ENCODE data around the gene SLC6A11.

The SLC6A11 gene

DNA sequence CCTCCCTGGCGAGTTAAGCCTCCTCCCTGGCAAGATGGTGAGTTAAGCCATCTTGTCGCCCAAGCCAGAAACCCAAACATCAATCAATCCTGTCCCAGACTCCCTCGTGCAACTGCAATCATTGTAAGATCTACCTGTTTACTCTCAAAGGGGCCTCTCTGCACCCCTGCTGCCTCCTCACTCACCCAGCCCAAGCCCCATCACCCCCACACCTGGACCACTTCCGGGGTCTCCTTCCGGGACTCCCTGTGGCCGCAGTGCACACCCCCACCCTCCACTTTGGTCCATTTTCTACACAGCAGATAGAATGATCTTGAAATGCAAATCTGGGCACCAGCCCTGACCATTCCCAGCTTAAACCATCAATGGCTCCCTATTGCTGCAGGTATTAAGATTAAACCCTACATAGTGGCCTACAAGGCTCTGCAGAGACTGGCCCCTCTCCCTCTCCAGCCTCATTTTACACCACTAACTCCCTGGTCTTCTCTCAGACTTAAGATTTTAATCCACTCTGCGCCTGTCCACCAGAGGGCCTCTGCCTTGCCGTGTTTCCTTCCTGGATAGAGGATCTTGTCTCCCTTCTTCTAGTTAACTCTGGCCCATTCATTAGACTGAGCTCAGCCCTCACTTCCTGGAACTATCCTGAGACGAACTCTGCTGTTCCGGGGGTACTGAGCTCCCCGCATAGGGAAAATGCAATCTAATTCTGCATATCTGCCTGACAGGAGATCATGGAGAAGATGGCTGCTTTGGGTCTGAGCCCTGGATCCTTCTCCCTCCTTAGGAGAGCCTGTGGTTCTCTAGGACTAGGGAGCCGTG lies 134.7 kb downstream of the SLC6A11 start:
- DNase-seq (ENCODE audit: low read depth in 1 of 2, low spot score in 1 of 2) = no peak

- DNase-seq (ENCODE audit: low read depth in 1 of 2, low spot score in 1 of 2) = no peak
These were observed 135.4 kb downstream of the SLC6A11 start for GRCh38 chr3:10951295-10951926.

DNA sequence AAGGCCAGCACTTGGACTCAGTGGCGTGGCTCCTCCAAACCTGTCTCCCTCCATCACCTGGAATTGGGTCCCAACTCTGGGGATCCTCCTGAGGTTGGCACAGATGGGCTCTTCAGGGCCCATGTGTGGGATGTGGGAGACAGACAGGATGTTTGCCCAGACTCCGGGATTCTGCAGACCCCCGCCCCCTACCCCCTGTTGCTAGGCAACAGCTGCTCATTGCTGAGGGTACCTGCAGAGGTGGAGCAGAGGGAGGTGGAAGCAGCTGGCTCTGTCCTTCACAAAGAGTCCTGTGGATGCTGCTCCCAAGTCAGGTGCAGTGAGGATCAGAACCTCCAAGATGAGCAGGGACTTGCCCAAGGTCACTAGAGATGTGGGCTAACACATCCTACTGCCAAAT lies 136.5 kb downstream of the SLC6A11 start:
- DNase-seq (ENCODE audit: low read depth in 1 of 2, low spot score in 1 of 2) = no peak

- no peak for DNase-seq (ENCODE audit: low read depth in 1 of 2, low spot score in 1 of 2)
These were observed 138.7 kb downstream of the SLC6A11 start for GRCh38 chr3:10954740-10955139.

DNA sequence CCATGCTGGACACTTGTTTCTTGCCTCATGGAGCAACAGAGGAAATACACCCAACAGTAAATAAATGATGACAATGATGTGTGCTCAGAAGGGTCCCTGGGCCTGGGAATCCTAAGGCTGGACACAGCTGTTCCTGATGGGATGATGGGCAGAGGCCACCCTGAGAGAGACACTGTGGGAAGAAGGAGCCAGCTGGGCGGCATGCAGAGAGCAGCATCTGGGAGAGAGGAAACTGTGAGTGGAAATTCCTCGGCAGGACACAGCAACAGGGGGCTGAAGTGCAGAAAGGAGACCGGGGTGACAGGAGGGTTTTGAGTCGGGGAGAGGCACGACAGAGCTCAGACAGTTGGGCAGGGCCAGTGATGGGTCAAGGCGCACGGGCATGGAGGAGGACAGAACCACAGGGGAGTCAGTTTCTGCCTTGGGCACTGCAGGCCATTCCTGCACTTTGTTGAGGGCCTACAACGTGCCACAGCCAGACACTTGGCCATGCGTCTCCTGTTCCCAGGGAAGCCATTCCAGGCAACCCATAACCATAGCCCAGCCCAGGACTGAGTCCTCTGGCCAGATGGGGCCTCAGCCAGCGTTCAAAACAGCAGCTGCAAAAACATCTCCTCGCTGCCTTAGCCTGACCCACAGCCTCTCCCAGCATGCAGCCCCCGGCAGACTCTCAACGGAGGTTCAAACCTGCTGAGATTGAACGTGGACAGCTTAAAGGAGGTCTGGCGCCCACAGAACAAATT lies 139.9 kb downstream of the SLC6A11 start:
- no peak for DNase-seq (ENCODE audit: low read depth in 1 of 2, low spot score in 1 of 2)

DNA sequence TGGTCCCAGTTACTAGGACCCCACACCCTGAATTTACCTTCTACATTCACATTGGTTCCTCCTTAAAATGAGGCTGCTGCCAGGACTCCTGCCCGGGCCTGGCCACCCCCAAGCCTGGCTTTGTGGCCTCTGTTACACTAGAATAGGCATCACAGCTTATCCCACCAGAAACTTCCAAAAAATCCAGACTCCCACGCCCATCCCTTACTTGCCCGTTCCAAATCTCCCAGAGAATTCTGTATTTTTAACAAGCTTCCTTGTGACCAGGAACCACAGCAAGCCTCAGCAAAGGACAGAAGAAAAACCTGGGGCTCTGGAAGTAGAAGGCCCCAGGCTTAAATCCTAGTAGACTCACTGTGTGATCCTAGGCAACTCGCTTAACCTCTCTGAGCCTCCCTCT lies 140.5 kb downstream of the SLC6A11 start:
- DNase-seq (ENCODE audit: low read depth in 1 of 2, low spot score in 1 of 2) = no peak

DNA sequence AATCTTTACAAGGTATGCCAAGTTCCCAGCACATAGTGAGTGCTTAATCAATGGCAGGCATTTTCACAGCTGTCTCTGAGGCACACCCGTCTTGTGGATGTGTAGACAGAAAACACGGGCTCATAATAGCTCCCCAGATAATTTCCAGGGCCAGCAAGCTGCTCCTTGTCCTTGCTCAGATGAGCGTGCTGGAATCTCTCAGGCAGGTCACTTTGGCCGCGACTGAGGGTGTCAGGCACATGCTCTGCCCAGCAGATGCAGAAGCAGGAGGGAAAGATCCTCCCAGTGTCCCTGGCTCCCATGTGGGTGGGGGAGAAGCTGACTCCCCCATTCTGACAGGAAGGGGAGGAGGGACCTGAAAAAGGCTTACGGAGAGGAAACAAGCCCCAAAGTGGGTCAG lies 141.0 kb downstream of the SLC6A11 start:
- DNase-seq (ENCODE audit: low read depth in 1 of 2, low spot score in 1 of 2) = no peak

GRCh38 chr3:10957976-10958749 lies 142.1 kb downstream of the SLC6A11 start:
- no peak for DNase-seq (ENCODE audit: low read depth in 1 of 2, low spot score in 1 of 2)

DNA sequence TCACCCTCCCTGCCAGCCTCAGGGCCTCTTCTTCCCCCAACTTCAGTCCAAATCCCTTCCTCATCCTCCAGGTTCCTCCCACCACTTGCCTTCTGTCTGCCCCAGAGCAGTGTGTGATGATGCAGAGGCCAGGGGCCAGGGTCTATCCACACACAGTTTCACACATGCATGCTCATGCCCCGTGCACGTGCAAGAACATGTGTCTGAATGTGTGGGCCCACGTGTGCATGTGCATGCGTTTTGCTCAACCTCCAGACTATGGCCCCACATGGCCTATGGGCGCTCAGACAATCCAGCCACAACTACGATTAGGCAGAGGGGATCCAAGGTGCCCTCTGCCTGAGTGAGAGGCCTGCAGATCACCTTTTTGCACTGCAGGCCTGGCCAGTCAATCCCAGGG lies 144.2 kb downstream of the SLC6A11 start:
- no peak for DNase-seq (ENCODE audit: low read depth in 1 of 2, low spot score in 1 of 2)

DNA sequence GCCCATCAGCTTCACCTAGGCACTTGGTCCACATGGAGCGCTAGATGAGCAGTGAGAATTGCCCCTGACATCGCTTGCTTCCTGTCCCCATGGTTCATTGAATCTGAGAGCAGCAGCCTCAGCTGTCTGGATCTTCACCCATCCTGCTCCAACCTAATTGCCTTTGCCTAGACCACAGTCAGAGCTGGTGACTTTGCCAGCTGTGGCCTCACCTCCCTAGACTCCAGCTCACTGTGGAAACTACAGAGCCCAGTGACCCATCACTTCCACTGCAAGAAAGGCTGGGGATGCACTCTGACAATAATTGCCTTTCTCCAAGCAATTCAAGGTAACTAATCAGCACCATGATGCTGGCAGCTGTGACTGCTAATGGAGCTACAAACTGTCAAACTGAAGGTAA lies 145.9 kb downstream of the SLC6A11 start:
- no peak for DNase-seq (ENCODE audit: low read depth in 1 of 2, low spot score in 1 of 2)

DNA sequence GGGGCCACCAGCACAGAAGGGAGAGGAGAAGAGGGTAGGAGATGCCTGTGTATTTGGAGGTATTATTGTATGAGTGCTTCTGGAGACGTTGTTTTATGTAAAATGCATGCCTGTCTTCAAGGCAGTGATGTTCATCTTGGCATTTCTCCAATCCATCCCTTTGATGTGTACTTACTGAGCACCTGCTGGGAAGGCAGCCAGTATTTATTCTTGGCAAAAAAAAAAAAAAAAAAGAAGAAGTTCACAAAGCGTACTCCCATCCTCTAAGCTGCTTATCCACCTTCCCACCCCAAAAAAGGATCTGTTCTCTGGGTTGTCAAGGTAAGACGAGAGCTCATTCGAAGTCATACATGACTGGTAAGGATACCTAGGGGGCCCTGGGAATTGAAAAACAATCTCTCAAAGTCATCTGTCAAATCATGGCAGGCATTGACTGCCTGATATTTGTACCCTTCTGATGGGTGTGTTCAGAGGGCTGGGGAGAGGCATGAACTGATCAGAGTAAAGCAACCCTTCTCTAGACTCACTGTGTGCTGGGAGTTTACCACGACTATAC lies 146.5 kb downstream of the SLC6A11 start:
- no peak for DNase-seq (ENCODE audit: low read depth in 1 of 2, low spot score in 1 of 2)

GRCh38 chr3:10964537-10965167 lies 148.6 kb downstream of the SLC6A11 start:
- no peak for DNase-seq (ENCODE audit: low read depth in 1 of 2, low spot score in 1 of 2)

DNA sequence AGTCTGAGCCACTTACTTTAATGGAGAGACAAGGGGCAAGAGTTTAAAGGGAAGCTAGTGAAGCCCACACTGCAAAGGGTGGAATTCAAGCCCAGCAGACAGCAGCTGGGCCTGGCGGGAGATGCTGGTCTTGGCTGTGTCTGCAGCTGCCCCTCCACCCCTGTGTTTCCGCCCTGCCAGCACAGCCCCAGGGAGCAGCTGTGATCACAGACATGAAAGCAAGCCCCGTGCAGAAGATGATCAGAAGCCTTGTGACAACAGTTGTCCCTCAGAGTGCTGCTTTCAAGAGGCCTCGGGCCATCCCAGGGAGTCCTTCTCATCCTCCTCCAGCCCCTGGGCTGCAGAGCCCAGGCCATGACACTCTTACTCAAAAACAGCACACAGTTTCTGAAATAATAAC lies 152.4 kb downstream of the SLC6A11 start:
- no peak for DNase-seq (ENCODE audit: low read depth in 1 of 2, low spot score in 1 of 2)

DNA sequence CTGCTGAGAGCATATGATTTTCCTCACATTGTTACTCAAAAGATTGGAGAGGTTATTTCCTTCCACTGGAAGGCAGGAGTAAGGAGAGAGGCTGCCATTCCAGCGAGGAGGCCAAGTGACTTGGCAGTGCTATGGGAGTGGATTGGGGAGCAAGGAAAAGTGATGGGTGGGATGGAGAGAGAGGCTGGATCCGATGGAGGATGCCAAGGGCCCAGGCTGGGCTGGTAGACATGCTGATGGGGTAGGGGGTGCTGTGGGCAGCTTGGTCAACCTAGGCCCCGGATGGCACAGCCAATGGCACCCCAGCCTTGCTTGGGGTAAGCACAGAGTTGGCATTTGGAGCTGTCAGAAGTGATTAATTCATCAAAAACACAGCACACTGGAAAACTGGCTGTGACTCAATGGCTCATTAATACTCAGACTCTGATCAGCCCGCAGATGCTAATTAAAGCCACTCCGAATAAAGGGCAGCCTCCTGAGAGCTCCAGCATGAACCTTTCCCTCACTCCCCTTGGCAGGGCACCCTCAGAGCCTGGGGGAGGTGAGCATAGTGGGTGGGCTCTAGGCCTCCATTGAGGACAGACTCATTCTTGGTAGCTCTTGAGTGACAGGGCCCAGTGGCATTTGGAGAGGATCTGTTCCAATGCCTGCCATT lies 154.4 kb downstream of the SLC6A11 start:
- DNase-seq (ENCODE audit: low read depth in 1 of 2, low spot score in 1 of 2) = no peak

- no peak for DNase-seq (ENCODE audit: low read depth in 1 of 2, low spot score in 1 of 2)
These were observed 156.2 kb downstream of the SLC6A11 start for GRCh38 chr3:10972072-10972782.

DNA sequence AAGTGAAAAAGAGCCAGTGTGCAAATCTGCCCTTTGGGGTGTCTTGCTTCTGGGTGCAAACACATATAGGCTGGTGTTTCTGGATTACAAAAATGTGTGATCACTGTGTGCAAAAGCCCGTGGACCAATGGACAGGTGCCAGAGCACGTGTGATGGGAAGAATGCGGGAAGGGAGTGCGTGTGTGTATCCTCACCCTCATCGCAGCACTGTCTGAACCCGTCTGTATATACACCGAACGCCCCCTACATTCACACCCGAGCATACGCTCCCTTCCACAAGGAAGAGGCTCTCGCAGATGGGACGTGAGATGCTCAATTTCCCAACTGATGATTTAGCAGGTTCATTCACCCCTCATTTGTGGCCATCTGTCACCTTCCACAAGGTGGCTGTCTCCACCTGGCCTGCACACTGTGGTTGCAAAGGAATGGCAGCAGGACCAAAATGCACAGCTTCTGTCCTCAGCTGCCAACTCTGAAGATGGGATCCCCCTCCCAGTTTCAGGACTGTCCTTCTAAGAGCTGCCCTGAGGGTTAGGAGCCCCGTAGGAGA lies 157.1 kb downstream of the SLC6A11 start:
- no peak for DNase-seq (ENCODE audit: low read depth in 1 of 2, low spot score in 1 of 2)

DNA sequence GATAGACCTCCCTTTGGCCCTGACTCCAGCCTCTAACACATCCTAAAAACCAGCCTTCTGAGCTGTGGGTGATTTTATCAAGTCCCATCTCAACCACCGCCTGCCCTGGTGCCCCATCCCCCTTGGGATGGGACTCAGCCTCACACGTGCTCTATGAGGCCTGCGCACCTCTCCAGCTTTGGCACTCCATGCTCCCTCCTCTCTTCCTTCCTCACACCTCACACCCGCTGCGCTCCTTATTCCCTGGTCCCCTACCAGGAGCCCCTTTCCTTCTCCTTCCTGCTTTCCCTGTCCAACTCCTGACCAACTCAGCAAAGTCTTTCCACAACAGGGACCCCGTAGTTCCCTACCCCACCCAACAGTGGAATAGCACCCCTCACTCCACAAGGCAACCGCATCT lies 158.1 kb downstream of the SLC6A11 start:
- no peak for DNase-seq (ENCODE audit: low read depth in 1 of 2, low spot score in 1 of 2)

DNA sequence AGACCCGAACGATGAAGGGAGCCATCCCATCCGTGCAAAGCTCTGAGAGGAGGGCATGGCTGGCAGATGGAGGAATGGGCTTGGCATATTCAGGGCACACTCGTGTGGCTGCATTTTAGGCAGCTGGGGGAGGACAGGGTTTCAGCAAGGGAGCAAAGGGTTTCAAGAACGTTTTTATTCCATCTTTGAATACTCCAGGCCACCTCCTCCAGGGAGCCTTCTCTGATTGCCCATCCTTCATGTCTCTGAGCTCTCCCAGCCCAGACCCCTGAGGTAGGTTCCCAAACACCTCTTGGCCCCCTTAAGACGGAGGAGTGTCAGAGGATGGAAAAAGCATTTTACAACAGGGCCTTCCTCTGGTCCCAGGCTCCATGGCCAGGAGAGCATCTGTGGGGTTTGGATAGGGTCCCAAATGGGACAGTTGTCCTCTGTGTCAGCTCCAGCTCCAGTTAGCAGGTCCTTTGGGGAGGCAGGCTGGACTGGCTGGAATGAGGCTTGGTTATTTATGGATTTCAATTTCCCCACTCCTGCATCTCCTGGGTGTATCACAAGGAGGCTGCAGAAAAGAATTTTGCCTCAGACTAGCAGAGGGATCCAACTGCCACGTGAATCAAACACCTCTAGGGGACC lies 158.8 kb downstream of the SLC6A11 start:
- DNase-seq (ENCODE audit: low read depth in 1 of 2, low spot score in 1 of 2) = no peak

All from stimulated activated CD4-positive, alpha-beta T cell treated with anti-CD3 and anti-CD28 coated beads, Interleukin-15, amount 100 ng/mL, for 1 hour (primary cell).